GM06990 (cell line): ENCODE results near the gene HNF4A.

Source experiments
- DNase-seq: peaks from one replicate; pipeline ENCODE4 v3.0.0-alpha.2; 2011; ENCODE audit not compliant: insufficient read length; ENCODE audit errors: extremely low read depth
- H3K27me3 ChIP-seq: replicated peaks from 2 replicates; pipeline ENCODE4 v1.6.0; 2011; ENCODE audit warnings: low read length; ENCODE audit not compliant: control insufficient read depth, insufficient read depth
- H3K36me3 ChIP-seq: 2 replicates; pipeline ENCODE4 v1.5.1; 2011; ENCODE audit warnings: low read length; ENCODE audit not compliant: control insufficient read depth, insufficient read depth
- H3K4me3 ChIP-seq: replicated peaks from 2 replicates; pipeline ENCODE4 v1.5.1; 2011; ENCODE audit warnings: low read depth, mild to moderate bottlenecking, control low read depth, low read length
- CTCF ChIP-seq: IDR thresholded peaks from 2 replicates; pipeline ENCODE4 v1.5.1; 2011; ENCODE audit warnings: low read length, control low read depth, mild to moderate bottlenecking, inconsistent platforms; ENCODE audit not compliant: insufficient read depth, poor library complexity, severe bottlenecking

The HNF4A gene

GRCh38 chr20:44403194-44404112, 48.0 kb downstream of the HNF4A start:
- H3K27me3 ChIP-seq: no peaks in the 10 kb centered on the region; the same call in 1 of the 2 replicates
- no peak for TF ChIP-seq CTCF
- H3K36me3 ChIP-seq: no peaks in the 10 kb centered on the region
- no peak for DNase-seq
- H3K4me3 ChIP-seq: no peak overlapping the region

- Histone ChIP-seq H3K36me3 (no peaks in the 10 kb centered on the region), H3K27me3 (no peaks in the 10 kb centered on the region; the same call in 1 of the 2 replicates), H3K4me3 (no peak overlapping the region)
- DNase-seq: no peak
- no peak for TF ChIP-seq CTCF
Measured at GRCh38 chr20:44404204-44405181, 49.0 kb downstream of the HNF4A start.

GRCh38 chr20:44405257-44405656, 49.8 kb downstream of the HNF4A start:
- no peak overlapping the region for H3K4me3 ChIP-seq
- no peak for TF ChIP-seq CTCF
- no peak for DNase-seq
- no peaks in the 10 kb centered on the region for H3K36me3 ChIP-seq
- no peaks in the 10 kb centered on the region; the same call in 1 of the 2 replicates for H3K27me3 ChIP-seq

- DNase-seq: no peak
- TF ChIP-seq CTCF: no peak
- Histone ChIP-seq H3K27me3 (no peaks in the 10 kb centered on the region; the same call in 1 of the 2 replicates), H3K4me3 (no peak overlapping the region), H3K36me3 (no peaks in the 10 kb centered on the region)
Measured at GRCh38 chr20:44405785-44406571, 50.5 kb downstream of the HNF4A start.

GRCh38 chr20:44406572-44407137, 51.2 kb downstream of the HNF4A start:
- no peaks in the 10 kb centered on the region for H3K36me3 ChIP-seq
- TF ChIP-seq CTCF: no peak
- no peaks in the 10 kb centered on the region; the same call in 1 of the 2 replicates for H3K27me3 ChIP-seq
- no peak for DNase-seq
- no peak overlapping the region for H3K4me3 ChIP-seq
